HG02763 (cell line): ENCODE results near the gene TENT4A.

ENCODE experiments used
- ATAC-seq: cut with Tn5 transposase; IDR thresholded peaks from one replicate; pipeline ENCODE4 v1.9.1; 2021; ENCODE audit warnings: mild to moderate bottlenecking, moderate library complexity; ENCODE audit not compliant: unreplicated experiment

TENT4A gene

DNA sequence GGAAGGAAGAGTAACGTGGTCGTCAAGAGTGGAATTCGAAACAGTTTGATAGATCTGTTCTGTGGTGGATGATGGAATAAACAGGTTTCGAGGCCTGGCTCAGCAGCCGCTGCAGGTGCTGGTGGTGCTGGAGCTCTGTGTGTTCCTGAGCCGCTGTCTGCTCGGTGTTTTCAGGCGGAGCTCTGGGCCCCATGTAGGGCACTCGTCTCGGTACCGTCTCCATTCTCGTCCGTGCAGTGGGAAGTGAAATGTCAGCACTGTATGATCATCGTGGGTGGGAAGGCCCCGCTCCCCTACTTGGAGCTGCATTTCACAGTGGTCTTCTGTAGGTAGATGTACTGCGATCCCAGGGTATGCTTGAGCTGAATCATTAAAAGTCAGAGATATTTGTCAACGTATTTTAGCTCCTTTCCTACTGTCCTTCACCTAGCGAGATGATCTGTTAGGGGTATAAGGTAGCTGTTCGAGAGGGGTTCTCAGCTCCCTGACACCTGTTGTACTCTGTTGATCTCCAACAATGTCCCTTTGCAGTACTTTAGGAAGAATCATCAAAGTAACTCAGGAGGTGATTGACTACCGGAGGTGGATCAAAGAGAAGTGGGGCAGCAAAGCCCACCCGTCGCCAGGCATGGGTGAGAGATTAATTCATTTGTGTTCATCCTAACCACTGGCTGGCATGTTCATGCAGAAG, 35.9 kb downstream of the TENT4A start:
- no peak for ATAC-seq

- no peak for ATAC-seq
Measured at GRCh38 chr5:6750142-6750840, 37.1 kb downstream of the TENT4A start.

DNA sequence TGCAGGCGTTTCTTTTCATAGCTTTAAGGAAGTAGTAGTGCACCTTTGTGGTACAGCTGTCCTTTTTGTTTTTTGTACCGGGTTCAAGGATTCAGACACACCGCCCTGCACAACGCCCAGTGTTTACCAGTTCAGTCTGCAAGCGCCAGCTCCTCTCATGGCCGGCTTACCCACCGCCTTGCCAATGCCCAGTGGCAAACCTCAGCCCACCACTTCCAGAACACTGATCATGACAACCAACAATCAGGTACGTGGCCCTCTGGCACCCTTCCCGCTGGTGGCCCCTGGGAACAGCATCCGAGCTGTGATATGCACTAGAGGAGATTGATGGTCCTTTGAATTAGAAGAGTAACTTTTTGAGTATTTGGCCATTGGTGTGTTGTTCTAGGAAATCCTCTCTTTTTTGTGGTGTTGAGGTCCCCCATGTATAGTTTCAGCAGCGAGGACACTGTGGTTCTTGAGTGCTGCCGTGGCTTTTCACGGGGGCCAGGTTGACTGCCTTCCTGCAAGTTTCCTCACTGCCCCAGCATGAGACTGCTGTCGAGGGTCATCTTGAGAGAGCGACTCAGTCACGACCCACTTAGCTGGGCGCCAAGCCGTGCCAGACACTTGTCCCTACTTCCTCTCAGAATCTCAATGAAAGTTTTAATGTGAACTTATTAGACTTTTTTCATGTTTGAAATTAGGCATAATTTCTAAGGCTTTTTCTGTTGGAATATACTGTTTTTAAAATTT, 37.9 kb downstream of the TENT4A start:
- ATAC-seq, result no peak

- no peak for ATAC-seq
Measured at GRCh38 chr5:6752236-6752635, 39.0 kb downstream of the TENT4A start.

DNA sequence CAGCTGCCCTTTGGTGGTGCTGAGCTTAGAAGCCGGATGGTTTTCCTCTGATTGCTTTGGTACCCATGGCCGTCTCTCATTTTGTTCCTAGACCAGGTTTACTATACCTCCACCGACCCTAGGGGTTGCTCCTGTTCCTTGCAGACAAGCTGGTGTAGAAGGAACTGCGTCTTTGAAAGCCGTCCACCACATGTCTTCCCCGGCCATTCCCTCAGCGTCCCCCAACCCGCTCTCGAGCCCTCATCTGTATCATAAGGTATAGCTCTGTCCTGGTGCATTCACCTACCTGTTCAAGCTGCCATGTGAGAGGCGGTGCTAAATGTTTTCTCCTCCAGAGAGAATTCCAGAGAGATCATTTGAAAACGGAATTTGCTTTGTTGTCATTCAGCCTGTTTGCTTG, 39.5 kb downstream of the TENT4A start:
- no peak for ATAC-seq

DNA sequence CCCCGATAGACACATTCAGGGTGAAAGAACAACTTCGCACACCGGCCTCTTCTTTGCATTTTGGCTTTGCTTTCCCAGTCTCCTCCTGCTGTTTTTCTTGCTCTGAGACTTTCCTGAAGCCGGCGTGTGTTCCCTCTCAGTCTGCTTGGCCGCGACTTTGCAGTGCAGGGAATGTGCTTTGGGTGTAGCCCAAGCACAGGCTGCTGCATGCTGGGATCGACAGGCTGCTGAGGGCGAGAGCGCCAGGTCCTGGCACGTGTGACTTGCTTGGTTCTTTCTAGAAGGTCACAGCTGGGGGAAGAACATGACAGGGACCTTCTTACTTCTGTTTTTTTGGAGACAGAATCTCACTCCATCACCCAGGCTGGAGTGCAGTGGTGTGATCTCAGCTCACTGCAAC, 40.6 kb downstream of the TENT4A start:
- no peak for ATAC-seq

- ATAC-seq, result no peak
Measured at GRCh38 chr5:6754766-6755165, 41.5 kb downstream of the TENT4A start.

DNA sequence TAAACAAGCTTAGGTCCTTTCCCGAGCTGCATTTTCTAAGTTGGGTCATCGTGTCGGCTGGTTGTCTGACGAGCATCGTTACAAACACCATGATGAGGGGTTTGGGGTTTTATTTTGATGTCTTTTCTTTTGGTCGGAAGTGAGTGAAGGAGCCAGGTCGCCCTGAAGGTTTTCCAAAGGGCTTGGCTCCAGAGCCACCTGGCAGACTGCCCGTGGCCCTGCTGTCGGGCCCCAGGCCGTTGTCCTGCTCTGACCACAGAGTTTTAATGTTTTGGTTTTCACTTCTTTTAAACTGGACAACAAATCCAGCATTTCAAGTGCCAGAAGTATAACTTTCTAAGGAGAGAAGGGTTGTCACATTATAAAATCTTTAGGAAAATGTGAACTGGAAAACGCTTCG, 42.3 kb downstream of the TENT4A start:
- no peak for ATAC-seq

GRCh38 chr5:6755941-6756340, 42.7 kb downstream of the TENT4A start:
- ATAC-seq, result no peak

DNA sequence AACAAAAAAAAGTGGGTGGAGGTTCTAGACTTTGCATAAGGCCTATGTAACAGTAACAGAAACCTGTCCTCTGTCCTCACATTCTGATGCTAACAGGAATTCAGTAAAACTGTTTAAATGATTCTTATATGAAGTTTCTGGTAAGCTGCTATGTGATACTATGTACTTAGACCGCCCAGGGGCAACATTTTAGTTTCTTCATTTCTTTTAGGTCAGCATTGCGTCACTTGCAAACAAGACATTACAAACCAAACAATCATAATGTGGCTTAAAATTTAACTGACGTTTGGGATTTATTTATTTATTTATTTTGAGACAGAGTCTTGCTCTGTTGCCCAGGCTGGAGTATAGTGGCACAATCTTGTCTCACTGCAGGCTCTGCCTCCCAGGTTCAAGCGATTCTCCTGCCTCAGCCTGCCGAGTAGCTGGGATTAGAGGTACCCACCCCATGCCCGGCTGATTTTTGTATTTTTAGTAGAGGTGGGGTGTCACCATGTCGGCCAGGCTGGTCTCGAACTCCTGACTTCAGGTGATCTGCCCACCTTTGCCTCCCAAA, 44.3 kb downstream of the TENT4A start:
- no peak for ATAC-seq

- ATAC-seq, result no peak
Measured at GRCh38 chr5:6758236-6758635, 45.0 kb downstream of the TENT4A start.

DNA sequence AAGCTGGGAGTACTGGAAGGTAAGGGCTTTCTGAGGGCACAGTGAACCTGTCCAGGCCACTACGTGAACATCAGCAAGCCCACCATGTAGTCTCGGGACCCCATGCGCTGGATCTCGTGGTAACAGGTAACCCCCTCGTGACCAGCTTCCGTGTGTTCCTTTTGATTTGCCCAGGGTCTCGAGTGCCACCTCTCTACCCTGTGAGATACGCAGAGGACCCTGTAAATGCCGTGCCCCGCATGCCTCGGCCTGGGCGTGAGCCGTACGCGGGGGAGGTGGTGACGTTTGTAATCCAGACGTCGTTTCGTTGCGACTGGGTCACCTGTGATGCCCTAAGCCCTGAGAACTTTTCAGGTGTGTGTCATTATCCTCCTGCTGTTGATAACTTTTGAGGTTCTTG, 45.5 kb downstream of the TENT4A start:
- no peak for ATAC-seq

DNA sequence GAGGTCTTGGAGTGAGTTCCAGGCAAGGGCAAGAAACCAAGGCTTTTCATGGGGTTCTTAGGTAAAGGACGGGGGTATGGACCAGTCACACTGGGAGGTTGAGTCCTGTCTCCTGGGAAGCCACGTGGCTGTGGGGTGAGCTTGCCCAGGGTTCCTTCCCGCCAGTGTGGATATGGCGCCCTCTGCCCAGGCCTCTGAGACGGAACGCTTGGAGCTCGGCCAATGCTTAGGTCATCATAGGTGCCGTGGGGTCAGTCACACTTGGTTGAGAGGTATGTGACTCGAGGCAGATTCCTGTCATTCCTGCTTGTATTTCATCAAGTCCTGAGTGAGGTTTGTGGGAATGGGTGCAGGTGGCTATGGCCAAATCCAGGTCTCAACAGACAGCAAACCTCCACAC, 46.2 kb downstream of the TENT4A start:
- ATAC-seq, result no peak

DNA sequence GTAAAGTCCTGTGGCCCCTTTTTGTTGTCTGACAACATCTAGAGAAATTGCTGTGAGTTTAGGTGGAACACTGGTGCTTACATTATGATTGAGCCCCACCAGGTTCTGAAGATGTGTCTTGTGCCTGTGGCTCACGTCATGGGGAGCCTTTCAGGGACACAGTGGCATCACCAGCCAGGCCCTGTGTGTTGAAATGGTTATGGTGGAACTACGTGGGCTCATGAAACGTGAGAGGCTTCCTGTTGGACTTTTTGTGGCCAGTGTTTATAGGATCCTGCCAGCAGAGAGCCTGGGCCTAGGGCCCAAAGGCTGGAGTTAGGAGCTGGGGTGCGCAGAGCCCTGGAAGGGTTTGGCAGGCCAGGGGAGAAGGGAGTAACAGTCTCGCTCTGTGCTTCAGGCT, 46.8 kb downstream of the TENT4A start:
- ATAC-seq, result no peak

DNA sequence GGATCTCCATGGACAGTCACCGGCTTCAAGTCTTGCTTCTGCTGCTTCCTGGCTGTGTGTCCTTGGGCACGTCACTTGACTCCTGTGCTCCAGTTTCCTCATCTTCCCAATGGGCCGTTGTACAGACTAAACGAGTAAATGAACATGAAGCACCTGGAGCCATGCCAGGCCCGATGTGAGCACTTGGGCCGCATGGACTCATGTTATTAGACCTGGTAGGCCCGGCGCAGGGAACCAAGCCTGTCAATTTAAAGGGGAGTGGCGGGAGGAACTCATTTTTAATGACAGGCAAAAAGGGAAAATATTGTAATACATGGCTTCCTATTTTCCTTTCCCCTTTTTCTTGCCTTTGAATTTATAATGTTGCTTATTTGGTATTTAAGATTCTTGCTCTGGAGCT, 47.5 kb downstream of the TENT4A start:
- no peak for ATAC-seq

DNA sequence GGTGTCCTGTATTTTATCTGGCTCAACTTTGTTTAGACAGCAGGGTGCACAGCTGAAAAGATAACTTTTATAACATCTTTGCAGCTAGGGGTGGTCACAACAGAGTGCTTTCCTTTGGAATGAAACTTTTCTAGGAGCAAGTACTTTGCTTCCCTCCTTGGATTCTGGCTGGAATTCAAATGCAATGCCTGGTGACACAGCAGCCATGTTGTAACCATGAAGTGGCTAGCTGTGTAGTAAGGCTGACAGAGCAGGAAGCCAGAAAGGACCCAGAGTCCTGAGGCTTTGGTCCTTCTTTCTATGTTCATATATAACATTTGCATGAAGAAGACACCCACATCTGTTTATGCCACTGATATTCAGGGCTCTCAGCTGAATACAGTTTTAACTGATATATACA, 48.1 kb downstream of the TENT4A start:
- no peak for ATAC-seq

DNA sequence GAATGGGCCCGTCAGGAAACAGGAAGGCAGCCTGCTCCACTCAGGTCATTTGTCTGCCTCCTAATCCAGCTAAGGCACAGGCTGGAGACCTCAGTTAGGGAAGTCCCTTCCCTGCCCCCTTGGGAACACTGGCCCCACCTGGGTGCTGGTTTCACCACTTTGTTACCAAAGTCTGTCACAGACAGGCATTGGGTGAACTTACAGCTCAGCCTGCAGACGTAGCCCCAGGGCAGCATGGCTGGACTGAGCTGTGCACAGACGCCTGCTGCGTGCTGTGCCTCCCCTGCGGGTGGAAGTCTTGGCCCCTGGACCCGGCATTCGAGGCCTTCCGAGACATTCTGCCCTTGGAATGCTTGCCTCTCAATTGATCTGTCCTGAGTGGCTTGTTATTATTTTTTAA, 48.9 kb downstream of the TENT4A start:
- no peak for ATAC-seq

DNA sequence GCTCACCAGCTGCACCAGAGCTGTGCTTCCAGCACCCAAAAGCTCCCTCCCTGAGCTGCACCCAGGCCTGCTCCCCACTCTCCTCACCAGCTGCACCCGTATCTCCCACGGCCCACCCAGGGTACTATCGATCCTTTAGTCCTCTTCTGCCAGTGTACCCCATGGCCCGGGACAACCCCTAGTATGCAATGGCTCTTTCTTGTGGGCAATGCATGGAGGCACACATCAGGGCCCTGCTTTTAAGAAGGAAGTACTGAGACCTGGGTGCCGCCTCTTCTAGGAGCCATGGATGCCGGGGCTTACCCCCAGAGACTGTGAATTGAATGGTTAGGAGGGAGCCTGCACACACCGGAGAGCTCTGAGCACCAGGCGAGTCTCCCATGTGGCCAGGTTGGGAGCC, 49.5 kb downstream of the TENT4A start:
- no peak for ATAC-seq

DNA sequence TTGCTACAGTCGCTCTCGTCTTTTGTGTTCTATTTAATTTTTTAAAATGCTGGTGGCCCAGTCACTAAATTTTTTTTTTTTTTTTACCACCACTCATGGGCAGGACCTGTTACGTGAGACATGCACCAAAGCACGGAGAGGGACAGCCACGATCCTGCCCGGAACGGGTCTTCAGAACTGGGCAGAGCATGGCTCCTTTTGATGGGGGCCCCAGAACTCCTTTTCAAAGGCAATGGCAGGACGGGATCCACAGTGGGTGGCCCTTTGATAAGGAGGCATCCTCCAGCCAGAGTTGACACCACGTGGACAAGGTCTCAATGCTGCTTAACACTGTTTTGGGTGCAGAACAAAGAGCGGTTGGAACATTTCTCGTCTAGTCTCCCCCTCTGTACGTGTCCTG, 50.0 kb downstream of the TENT4A start:
- ATAC-seq, result no peak

GRCh38 chr5:6765612-6766525, 52.6 kb downstream of the TENT4A start:
- peak; percentile 76 for ATAC-seq

- ATAC-seq, result no peak
Measured at GRCh38 chr5:6766604-6767093, 53.4 kb downstream of the TENT4A start.
